NCI-H2081 treated with DMSO at 0.1 percent for 48 hours (cell line): ENCODE measurements around the gene FBXO40.

Experiments used
- DNase-seq: peaks from one replicate; lab custom pipeline; 2025; lab: John Stamatoyannopoulos, UW

Gene FBXO40

DNA sequence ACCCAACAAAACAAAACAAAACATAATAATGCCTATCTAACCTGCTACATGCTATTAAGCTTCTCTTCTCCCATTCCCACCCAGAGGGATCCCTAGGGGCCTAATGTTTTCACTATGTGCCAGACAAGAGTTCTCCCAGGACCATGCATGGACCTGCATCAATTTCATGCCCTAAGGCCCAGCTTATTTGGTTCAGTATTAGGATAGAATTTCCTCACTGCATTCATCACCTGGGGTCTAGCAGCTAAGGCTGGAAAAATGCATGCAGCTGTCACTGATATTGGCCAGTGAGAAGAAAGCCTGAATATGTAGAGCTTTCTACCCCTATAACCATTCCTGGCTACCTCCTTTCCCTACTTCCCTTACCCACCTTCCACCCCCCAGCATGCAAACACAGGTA lies 69.6 kb downstream of the FBXO40 start:
- DNase-seq, result no peak

DNA sequence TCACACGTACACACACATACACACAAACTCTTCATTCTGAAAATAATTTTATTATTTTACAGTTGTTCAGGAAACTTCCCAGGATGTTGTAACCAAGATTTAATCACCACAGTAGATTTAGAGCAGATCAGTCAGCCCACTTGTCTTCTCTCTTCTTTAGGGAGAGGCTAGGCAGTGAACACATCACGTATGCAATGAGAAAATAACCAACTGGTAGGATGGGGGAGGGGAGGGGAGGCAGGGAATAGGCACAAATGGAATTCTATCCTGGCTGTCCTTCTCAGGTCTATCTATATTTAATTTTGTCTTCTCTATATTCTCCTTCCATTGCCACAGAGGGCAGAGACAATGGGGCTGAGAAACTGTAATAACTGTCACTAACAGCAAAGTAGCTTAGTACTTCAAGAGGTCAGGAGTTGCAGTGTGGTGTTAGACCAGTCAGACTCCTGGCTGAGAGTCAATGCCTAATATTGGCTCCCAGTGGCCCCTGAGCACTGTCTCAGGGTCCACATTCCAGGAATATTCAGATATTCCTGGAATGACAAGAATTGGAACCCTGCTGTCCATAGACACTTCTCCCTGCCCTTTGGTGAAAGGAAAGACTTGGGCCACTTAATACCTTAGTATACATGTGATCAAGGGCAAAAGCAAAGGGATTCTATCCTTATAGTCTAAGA lies 70.1 kb downstream of the FBXO40 start:
- no peak for DNase-seq

DNA sequence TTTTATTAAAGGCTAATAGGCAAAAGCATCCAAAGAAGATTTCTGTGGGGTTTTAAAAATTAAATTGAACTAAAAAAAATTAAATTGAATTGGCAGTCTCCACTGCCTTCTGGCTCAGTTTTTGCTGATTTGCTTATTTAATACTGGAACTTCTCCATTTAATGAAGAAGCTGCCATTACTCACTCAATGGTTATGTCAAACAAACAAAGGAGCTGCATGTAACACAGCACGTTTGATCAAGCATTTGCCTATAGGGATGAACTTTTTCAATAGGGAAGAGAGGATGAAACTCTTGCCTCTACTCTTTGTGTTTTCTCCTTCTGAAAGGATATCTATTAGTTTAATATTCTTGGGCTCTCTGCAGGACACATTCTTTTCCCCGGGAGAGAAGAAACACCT lies 72.3 kb downstream of the FBXO40 start:
- DNase-seq, result no peak

GRCh38 chr3:121667333-121667732 lies 74.2 kb downstream of the FBXO40 start:
- no peak for DNase-seq

DNA sequence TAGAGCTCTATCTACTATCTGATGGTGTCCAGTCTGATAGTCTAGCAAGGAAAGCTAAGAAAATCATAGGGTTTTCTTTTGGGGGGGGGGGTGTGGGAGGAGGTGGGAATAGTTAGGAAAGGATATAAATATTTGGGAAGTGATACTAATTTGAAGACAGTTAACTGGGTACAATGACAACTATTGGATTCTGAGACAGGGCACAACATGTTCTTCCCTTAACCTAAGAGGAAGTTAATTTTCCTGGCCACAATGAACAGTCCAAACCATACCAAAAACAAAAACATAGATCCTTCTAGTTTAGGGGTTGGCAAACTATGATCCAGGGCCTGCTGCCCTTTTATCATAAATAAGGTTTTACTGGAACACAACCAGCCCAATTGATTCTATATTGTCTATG lies 77.5 kb downstream of the FBXO40 start:
- DNase-seq, result no peak

GRCh38 chr3:121677141-121677540 lies 84.0 kb downstream of the FBXO40 start:
- no peak for DNase-seq
